Measurements from ENCODE around the gene CENPX.
A peak's percentile ranks its signal among the peaks of the same experiment; 100 is the strongest.

Gene CENPX

DNA sequence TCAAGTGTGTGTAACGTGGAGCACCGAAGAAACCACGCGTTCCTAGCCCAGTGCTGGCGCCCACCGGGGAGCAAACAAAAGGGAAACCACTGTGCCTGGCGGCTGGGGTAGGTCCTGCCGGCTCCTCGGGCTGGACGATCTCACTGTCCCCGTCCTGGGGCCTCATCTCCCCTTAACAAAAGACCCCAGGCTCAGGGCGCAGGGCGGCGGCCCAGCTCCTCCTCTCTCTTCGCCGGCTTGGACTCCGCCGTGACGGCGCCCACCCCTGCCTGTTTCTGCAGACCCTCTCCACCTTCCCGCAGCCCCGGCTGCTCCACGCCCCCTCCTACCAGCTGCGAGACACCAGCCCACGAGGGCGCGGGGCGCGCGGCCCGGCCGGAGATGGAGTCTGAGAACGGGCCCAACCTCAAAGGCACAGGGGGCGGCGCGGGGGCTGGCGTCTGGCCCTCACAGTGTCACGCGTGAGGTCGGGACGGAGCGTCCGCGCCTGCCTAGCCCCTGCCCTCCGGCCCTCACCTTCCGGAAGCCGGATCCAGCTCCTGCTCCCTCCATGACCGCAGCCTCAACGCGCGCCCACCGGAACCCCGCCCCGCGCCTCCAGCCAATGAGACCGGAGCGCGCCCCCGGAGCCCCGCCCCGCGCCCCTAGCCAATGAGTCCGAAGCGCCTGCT is at the start of gene CENPX:
CENPX (minus strand) TSS at position 569 of the 671 bp plus-strand sequence; CDS start at position 552, 17 bp downstream.
- peak within 1 kb of the TSS; percentile 90 for H3K4me3 ChIP-seq (ENCODE audit: low read depth, low read length)
- no peak for DNase-seq (ENCODE audit: low read depth)

DNA sequence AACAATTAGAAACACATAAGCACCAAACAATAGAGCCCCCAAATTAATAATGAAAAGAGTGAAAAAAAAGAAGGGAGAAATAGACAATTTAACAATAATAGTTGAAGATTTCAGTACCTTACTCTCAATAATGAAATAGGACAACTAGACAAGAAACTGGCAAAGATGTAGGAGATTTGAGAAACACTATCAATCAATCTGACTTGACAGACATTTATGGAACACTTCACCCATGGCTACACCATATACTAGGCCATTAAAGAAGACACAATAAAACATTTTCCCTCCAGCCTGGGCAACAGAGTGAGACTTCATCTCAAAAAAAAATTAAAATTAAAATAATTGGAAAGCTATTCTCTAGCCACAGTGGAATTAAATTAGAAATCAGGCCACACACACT is 47.9 kb upstream of the CENPX start:
- no peak for DNase-seq (ENCODE audit: low read depth)
- no peak overlapping the region for H3K4me3 ChIP-seq (ENCODE audit: low read depth, low read length)

DNA sequence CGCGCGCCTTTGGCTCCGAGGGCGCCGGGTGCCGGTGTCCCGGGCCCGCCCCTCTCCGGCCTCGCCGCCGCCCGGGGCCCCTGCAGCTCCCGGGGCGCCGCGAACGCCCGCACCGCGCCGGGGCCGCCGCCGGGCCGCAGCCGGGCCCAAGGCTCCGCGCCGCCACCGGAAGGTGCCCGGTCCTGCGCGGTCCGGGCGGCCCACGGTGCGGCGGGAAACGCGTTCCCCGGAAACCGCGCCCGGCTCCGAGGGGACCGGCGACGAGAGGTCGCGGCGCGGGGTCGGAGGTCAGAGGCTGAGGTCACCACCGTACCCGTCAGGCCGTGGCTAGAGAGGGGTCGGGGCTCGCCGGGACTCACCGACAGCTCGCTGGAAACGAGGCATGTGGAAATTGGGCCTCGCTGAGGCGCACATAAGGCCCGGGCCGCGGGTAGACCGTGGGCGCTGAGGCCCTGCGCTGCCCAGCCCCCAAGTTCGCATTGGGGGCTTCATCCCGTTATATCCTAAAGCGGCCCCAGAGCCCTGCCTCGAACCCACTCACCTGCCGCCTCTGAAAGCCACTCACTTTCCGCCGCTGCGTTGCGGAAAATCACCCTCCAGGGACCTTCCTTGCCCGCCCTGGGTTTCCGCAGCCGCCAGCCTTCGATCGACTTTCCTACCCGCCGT is 43.1 kb upstream of the CENPX start, which contains the start of gene DUS1L:
DUS1L (minus strand) TSS at position 167 of the 666 bp plus-strand sequence. CDS start 745 bp downstream, outside the sequence.
- H3K4me3 ChIP-seq (ENCODE audit: low read depth, low read length): peak within 1 kb of the TSS; percentile 86
- DNase-seq (ENCODE audit: low read depth): no peak

DNA sequence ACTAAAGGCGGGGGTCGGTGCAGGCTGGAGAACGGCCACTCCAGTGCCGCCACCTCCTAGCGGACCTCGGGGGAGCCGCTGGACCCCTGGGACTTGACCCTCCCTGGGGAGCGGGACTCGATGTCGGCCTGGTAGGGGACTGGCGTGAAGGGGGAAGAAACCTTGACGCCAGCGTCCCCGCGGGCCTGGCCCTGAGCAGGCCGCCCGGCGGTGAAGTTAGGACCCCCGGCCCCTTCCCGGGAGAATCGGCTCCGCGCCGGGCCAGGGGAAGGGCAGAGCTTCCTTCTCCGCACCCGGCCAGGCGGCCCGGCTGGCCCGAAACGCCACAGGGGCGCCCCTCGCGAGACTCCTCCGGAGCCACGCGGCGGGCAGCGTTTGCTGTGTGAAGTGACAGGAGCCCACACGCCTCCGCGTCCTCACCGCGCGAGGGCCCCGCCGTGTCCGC is 42.5 kb upstream of the CENPX start:
- DNase-seq (ENCODE audit: low read depth): no peak
- peak overlapping the region; percentile 86 for H3K4me3 ChIP-seq (ENCODE audit: low read depth, low read length)

GRCh38 chr17:82064433-82065192 is 41.9 kb upstream of the CENPX start:
- peak overlapping the region; percentile 86 for H3K4me3 ChIP-seq (ENCODE audit: low read depth, low read length)
- no peak for DNase-seq (ENCODE audit: low read depth)

- no peak overlapping the region for H3K4me3 ChIP-seq (ENCODE audit: low read depth, low read length)
- no peak for DNase-seq (ENCODE audit: low read depth)
These were observed 41.0 kb upstream of the CENPX start for GRCh38 chr17:82063424-82064415.

GRCh38 chr17:82062984-82063368 is 40.3 kb upstream of the CENPX start:
- DNase-seq (ENCODE audit: low read depth): no peak
- no peak overlapping the region for H3K4me3 ChIP-seq (ENCODE audit: low read depth, low read length)

DNA sequence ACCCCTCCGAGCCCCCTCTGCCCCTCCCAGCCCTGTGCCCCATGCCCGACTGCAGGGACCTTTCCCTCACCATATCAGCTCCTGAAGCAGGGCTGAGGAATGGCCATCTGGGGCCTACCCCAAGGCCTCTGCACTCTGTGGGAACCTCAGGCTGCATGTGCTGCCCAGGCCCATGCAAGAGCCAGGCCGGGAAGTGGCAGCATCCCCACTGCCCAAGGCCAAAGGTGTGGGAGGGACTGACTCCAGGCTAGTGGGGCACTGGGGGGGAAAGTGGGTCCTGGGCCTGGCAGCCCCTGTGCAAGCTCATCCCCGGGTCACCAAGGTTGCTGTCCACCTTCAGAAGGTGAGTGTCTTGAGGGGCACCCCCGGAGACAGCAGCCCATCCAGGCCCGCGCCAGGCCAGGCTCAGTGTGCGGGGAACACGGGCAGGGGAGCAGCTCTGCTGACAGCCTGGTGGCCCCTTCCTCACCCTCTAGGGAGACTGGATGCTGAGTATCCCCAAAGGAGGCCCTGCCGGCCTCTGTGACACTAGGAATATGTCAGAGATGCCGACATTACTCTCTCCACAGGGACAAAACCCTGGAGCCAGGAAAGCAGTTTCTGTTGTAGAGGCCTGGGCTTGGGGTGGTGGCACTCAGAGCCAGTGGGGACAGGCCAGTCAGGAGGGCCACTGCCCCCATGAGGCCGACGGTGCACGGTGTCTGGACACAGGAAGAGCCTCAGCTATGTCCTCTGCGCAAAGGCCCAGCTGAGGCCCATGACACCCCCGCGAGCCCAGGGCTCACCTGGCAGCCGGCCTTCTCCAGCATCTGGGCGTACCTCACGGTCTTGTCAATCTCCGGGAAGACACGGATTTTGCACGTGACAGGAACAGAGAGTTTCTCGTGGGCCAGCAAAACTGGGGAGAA is 39.7 kb upstream of the CENPX start:
- no peak for DNase-seq (ENCODE audit: low read depth)
- no peak overlapping the region for H3K4me3 ChIP-seq (ENCODE audit: low read depth, low read length)

- H3K4me3 ChIP-seq (ENCODE audit: low read depth, low read length): no peak overlapping the region
- no peak for DNase-seq (ENCODE audit: low read depth)
These were observed 38.6 kb upstream of the CENPX start for GRCh38 chr17:82061047-82061925.

GRCh38 chr17:82060614-82061013 is 37.9 kb upstream of the CENPX start:
- H3K4me3 ChIP-seq (ENCODE audit: low read depth, low read length): no peak overlapping the region
- DNase-seq (ENCODE audit: low read depth): no peak

DNA sequence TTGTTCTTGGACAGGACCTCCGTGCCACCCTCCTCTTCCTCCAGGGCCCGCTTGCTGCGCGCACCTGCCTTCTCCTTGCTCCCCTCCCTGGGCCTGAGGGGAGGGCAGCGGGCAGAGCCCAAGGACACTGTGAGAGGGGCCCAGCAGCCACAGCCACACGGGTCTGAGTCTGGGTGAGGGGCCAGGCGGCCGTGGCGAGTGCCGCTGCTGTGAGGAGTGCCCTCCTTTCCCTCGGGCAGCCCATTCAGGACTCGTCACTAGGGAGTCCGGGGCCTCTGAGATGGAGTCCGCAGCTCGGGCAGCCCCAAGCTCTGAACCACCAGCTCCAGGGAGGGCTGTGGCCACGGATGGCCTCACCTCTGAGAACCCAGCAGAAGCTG is 37.3 kb upstream of the CENPX start:
- no peak overlapping the region for H3K4me3 ChIP-seq (ENCODE audit: low read depth, low read length)
- no peak for DNase-seq (ENCODE audit: low read depth)

- no peak overlapping the region for H3K4me3 ChIP-seq (ENCODE audit: low read depth, low read length)
- DNase-seq (ENCODE audit: low read depth): no peak
These were observed 36.8 kb upstream of the CENPX start for GRCh38 chr17:82059272-82060000.

DNA sequence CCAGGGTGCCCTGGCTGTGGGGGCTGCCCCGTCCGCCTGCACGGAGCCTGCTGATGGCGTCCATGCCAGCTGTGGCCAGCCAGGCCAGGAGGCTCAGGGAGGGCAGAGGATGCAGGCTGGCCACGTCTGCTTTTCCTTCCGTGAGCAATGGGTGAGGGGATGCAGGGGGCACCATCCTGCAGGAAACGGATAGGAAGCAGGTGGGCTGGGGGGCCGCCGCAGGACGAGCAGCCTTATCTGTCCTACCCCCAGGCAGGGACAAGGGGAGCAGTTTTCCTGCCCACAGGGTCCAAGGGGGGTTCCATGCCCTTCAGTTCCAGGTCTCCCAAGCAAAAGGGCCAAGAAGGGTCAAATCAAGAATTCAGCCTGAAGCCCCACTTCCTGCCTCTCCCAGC is 36.2 kb upstream of the CENPX start:
- no peak overlapping the region for H3K4me3 ChIP-seq (ENCODE audit: low read depth, low read length)
- DNase-seq (ENCODE audit: low read depth): no peak

GRCh38 chr17:82058230-82058854 is 35.7 kb upstream of the CENPX start:
- DNase-seq (ENCODE audit: low read depth): no peak
- no peak overlapping the region for H3K4me3 ChIP-seq (ENCODE audit: low read depth, low read length)

DNA sequence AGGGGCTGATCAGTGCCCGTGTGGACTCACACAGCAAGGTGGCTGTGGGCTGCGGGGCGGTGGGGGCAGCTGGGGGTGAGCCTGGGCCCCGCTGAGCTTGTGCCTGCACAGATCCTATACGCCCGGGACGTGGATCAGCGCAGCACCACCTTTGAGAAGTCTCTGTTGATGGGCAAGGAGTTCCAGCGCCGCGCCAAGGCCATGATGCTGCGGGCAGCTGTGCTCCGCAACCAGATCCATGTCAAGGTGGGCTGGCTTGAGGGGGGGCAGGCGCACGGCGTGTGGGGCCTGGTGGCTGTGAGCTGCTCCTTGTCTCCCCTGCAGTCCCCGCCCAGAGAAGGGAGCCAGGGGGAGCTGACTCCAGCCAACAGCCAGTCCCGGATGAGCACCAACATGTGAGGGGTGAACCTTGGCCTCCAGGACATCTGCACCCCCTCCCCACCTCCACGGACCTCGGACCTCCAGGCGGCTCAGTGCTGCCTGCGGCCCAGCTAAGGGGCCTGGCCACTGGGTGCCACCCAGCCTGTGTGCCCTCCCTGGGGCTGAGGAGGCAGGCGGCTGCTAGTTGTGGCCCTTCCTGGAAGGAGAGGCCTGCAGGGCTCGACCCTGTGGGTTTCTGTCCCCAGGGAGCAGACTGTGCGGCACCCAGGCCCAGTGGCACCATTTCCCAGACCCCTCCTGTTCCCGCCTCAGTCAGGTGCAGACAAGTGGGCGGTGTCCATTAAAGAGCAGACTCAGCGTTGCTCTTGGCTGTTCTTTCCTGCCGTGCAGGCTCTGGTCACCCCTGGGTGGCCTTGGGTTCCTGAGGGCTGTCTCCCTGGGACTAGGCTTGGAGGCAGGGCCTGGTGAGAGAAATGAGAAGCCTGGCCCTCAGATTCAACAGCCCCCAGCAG is 34.3 kb upstream of the CENPX start:
- no peak overlapping the region for H3K4me3 ChIP-seq (ENCODE audit: low read depth, low read length)
- DNase-seq (ENCODE audit: low read depth): no peak
